Sigmoid colon (tissue), 3 donors: ENCODE results near the gene PTPN14.

Source experiments
- CTCF ChIP-seq, 4 experiments: fragments of 450-650 bp in 3 of 4; fragments of 200-600 bp in 1 of 4; IDR thresholded peaks; one replicate each; pipeline ENCODE4 v1.5.1; 2016 to 2019; ENCODE audit warnings: antibody characterized with exemption in 4 of 4, mild to moderate bottlenecking in 3 of 4, moderate library complexity in 2 of 4
- POLR2A ChIP-seq, 2 donors: fragments of 450-650 bp; IDR thresholded peaks; one replicate each; pipeline ENCODE4 v1.6.1; 2016; ENCODE audit warnings: antibody characterized with exemption in 2 of 2, mild to moderate bottlenecking in 2 of 2, moderate library complexity in 2 of 2

GRCh38 chr1:214335567-214335966 lies 215.8 kb downstream of the PTPN14 start:
- TF ChIP-seq CTCF (IDR thresholded peaks at IDR 0.05) (no peak), POLR2A (IDR thresholded peaks at IDR 0.05) (no peak)
